ENCODE measurements around the gene DNAJB1.

DNAJB1 gene

DNA sequence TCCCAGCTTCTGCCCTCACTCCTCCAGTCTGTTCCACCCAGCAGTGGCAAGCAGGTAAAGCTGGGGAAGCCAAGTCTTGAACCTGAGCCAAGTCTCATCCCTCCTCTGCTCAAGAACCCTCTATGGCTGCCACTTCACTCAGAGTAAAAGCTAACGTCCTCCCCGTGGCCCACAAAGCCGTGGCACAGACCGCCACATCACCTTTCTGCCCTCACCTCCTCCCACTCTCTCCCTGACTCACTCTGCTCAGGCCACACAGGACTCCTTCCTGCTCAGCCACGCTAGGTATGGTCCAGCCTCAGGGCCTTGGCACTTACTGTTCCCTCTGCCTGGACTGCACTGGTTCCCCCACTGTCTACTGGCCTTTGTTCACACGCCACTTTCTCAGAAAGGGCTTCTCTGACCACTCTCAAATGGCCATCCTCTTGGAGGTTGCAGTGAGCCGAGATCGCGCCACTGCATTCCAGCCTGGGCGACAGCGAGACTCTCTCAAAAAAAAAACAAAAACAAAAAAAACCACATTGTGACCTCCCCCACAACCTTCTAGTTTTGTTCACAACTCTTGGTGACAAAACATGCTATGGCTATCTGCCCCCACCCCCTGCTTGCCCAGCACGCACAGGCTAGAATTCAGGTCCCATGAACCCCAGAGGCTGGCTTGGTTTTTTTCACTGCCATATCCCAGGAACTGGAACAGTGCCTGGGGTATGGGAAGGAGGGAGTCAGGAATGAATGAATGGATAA is 37.9 kb upstream of the DNAJB1 start:
- Histone ChIP-seq H2BK15ac (ENCODE audit: low read depth, poor library complexity, severe bottlenecking) (no peak overlapping the region), H4K8ac (ENCODE audit: low read length) (peak overlapping the region; percentile 79), H3K9me3 (ENCODE audit: control insufficient read depth, low read length) (no peaks in the 10 kb centered on the region), H3K4me1 (ENCODE audit: control insufficient read depth, insufficient read depth, low read depth, low read length) (peaks cover 59% of the 10 kb centered on the region), H4K91ac (ENCODE audit: low read length) (peak overlapping the region; percentile 5), H3K79me1 (replicated peaks; ENCODE audit: low read length, poor library complexity, severe bottlenecking) (peaks cover 40% of the 10 kb centered on the region), H3K27me3 (ENCODE audit: control insufficient read depth in 1 of 2, insufficient read depth in 1 of 2, low read length in 2 of 2) (no peaks in the 10 kb centered on the region), H3K4me3 (ENCODE audit: insufficient read depth in 1 of 2, low read depth in 1 of 2, low read length in 2 of 2) (peak overlapping the region in 1 of 2 experiments; percentile 59), H2BK5ac (ENCODE audit: low read depth, low read length, poor library complexity, severe bottlenecking) (no peak overlapping the region), H2BK12ac (ENCODE audit: low read length in 2 of 2) (peak overlapping the region in 1 of 2 experiments; percentile 23), H3K18ac (ENCODE audit: low read depth in 1 of 2, low read length in 2 of 2) (peak overlapping the region; percentile 63 to 69), H2AK5ac (ENCODE audit: low read length, severe bottlenecking) (no peak overlapping the region), H3K27ac (ENCODE audit: low read length, poor library complexity, severe bottlenecking) (no peak overlapping the region), H3K4ac (ENCODE audit: low read depth in 1 of 2, low read length in 2 of 2) (no peak overlapping the region), H3K14ac (ENCODE audit: low read length in 2 of 2) (no peak overlapping the region), H3K9ac (ENCODE audit: low read length) (peak overlapping the region; percentile 54), H2AFZ (ENCODE audit: low read depth, low read length) (peak overlapping the region; percentile 62), H3K36me3 (ENCODE audit: control insufficient read depth in 1 of 2, insufficient read depth in 2 of 2, low read depth in 1 of 2, low read length in 2 of 2) (peaks cover 0 to 21% of the 10 kb centered on the region in 2 experiments), H3K23ac (ENCODE audit: low read length in 2 of 2) (no peak overlapping the region), H3K4me2 (ENCODE audit: low read length, poor library complexity, severe bottlenecking) (peak overlapping the region; percentile 53), H2BK120ac (ENCODE audit: low read depth, low read length) (no peak overlapping the region)
- WGBS = 81% methylated on average over 12 of the region's 12 CpGs
- DNase-seq = peak; percentile 52

DNA sequence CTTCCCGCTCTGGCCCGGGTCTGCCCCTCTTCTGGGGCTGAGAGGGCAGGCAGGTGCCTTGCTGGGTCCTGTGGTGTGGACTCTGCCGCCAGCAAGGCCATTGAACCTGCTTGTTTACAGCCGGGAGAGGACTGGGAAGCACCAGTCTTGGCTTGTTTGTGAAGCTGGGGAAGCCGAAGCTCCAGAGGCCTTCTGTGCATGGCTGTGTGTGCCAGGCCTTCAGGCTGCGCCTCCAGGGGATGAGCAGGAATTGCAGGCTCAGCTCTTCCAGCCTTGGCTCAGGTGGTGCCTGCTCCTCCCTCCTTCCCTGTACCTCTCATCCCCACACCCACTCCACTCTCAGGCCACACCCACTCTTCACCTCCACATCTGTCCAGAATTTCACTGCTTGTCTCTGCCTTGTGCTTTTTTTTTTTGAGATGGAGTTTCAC is 36.2 kb upstream of the DNAJB1 start:
- Histone ChIP-seq H3K4me1 (ENCODE audit: control insufficient read depth, insufficient read depth, low read depth, low read length) (peaks cover 53% of the 10 kb centered on the region), H3K27ac (ENCODE audit: low read length, poor library complexity, severe bottlenecking) (no peak overlapping the region), H2AFZ (ENCODE audit: low read depth, low read length) (no peak overlapping the region), H2BK12ac (ENCODE audit: low read length in 2 of 2) (peak overlapping the region in 1 of 2 experiments; percentile 47), H3K9ac (ENCODE audit: low read length) (no peak overlapping the region), H3K9me3 (ENCODE audit: control insufficient read depth, low read length) (no peaks in the 10 kb centered on the region), H3K36me3 (ENCODE audit: control insufficient read depth in 1 of 2, insufficient read depth in 2 of 2, low read depth in 1 of 2, low read length in 2 of 2) (peaks cover 6 to 24% of the 10 kb centered on the region in 2 experiments), H3K4me2 (ENCODE audit: low read length, poor library complexity, severe bottlenecking) (no peak overlapping the region), H2BK120ac (ENCODE audit: low read depth, low read length) (no peak overlapping the region), H3K4me3 (ENCODE audit: insufficient read depth in 1 of 2, low read depth in 1 of 2, low read length in 2 of 2) (no peak overlapping the region), H4K91ac (ENCODE audit: low read length) (peak overlapping the region; percentile 2), H3K14ac (ENCODE audit: low read length in 2 of 2) (no peak overlapping the region), H2BK15ac (ENCODE audit: low read depth, poor library complexity, severe bottlenecking) (peak overlapping the region; percentile 37), H2AK5ac (ENCODE audit: low read length, severe bottlenecking) (peak overlapping the region; percentile 32), H3K18ac (ENCODE audit: low read depth in 1 of 2, low read length in 2 of 2) (no peak overlapping the region), H3K27me3 (ENCODE audit: control insufficient read depth in 1 of 2, insufficient read depth in 1 of 2, low read length in 2 of 2) (no peaks in the 10 kb centered on the region), H3K79me1 (replicated peaks; ENCODE audit: low read length, poor library complexity, severe bottlenecking) (peaks cover 31% of the 10 kb centered on the region), H4K8ac (ENCODE audit: low read length) (no peak overlapping the region), H3K4ac (ENCODE audit: low read depth in 1 of 2, low read length in 2 of 2) (no peak overlapping the region), H2BK5ac (ENCODE audit: low read depth, low read length, poor library complexity, severe bottlenecking) (no peak overlapping the region), H3K23ac (ENCODE audit: low read length in 2 of 2) (no peak overlapping the region)
- 75% methylated on average over 6 of the region's 6 CpGs for WGBS
- no peak for DNase-seq

DNA sequence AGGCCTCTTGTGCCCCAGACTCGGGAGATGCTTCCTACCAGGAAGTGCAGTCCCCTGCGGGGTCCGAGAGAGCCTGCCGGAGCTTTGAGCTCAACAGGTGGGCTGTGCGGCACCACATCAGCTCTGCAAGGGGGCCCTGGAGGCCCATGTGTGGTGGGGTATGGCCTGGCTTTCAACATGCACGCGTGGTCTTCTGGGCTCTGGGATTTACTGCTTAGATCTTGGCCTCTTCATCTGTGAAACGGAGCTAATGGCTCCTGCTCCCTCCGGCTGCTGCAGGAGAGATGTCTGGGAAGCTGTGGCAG is 35.7 kb upstream of the DNAJB1 start:
- Histone ChIP-seq H3K4me3 (ENCODE audit: insufficient read depth in 1 of 2, low read depth in 1 of 2, low read length in 2 of 2) (no peak overlapping the region), H2BK15ac (ENCODE audit: low read depth, poor library complexity, severe bottlenecking) (no peak overlapping the region), H3K4me2 (ENCODE audit: low read length, poor library complexity, severe bottlenecking) (no peak overlapping the region), H4K8ac (ENCODE audit: low read length) (no peak overlapping the region), H2BK5ac (ENCODE audit: low read depth, low read length, poor library complexity, severe bottlenecking) (no peak overlapping the region), H3K23ac (ENCODE audit: low read length in 2 of 2) (no peak overlapping the region), H3K14ac (ENCODE audit: low read length in 2 of 2) (no peak overlapping the region), H3K9ac (ENCODE audit: low read length) (no peak overlapping the region), H3K4me1 (ENCODE audit: control insufficient read depth, insufficient read depth, low read depth, low read length) (peaks cover 52% of the 10 kb centered on the region), H3K27ac (ENCODE audit: low read length, poor library complexity, severe bottlenecking) (no peak overlapping the region), H3K9me3 (ENCODE audit: control insufficient read depth, low read length) (no peaks in the 10 kb centered on the region), H3K27me3 (ENCODE audit: control insufficient read depth in 1 of 2, insufficient read depth in 1 of 2, low read length in 2 of 2) (no peaks in the 10 kb centered on the region), H3K18ac (ENCODE audit: low read depth in 1 of 2, low read length in 2 of 2) (no peak overlapping the region), H2AFZ (ENCODE audit: low read depth, low read length) (no peak overlapping the region), H2BK120ac (ENCODE audit: low read depth, low read length) (no peak overlapping the region), H2BK12ac (ENCODE audit: low read length in 2 of 2) (no peak overlapping the region), H3K36me3 (ENCODE audit: control insufficient read depth in 1 of 2, insufficient read depth in 2 of 2, low read depth in 1 of 2, low read length in 2 of 2) (peaks cover 6 to 24% of the 10 kb centered on the region in 2 experiments), H3K4ac (ENCODE audit: low read depth in 1 of 2, low read length in 2 of 2) (no peak overlapping the region), H2AK5ac (ENCODE audit: low read length, severe bottlenecking) (peak overlapping the region; percentile 51), H4K91ac (ENCODE audit: low read length) (no peak overlapping the region), H3K79me1 (replicated peaks; ENCODE audit: low read length, poor library complexity, severe bottlenecking) (peaks cover 33% of the 10 kb centered on the region)
- 79% methylated on average over 9 of the region's 9 CpGs for WGBS
- DNase-seq = no peak

DNA sequence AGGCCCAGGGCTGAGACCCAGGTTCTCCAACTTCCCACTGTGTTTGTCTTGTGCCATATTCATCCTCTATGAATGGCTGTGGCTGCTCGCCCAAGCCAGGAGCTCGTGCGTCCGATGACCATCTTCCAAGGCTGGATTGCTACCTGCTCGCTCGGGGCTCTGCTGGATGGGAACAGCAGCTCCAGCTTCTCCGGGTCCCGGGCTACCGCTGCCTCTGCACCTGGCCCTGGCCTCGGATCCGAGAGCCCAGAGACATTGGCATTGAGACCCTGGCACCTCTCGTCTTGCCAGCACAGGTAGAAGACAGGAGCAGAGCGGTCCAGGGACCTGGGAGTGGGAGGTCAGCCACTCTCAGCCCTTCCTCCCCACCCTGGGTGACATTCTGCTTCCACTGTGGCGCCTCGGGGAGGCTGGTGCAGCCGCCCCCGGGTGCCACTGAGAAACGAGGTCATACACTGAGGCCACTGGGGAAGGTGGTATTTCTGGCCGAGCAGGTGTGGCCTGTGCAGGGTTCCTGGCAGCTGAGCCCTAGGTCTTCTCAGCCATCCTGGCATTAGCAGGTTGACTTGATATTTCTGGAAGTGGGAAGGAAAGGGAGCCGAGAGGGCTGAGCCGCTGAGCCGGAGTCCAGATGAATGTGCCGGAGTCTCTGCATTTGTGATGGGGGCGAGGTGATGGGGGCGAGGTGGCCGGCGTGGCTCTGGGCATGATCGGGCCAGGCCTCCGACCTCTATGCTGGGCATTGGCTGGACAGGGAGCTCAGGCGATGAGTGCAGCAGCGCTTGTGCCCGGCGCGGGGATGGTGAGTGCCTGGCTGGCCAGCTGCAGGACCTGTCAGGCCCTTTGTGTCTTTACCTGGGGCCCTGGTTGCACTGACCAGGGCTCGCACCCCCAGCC is 35.1 kb upstream of the DNAJB1 start:
- Histone ChIP-seq H3K4me1 (ENCODE audit: control insufficient read depth, insufficient read depth, low read depth, low read length) (peaks cover 46% of the 10 kb centered on the region), H3K4me3 (ENCODE audit: insufficient read depth in 1 of 2, low read depth in 1 of 2, low read length in 2 of 2) (no peak overlapping the region), H2BK15ac (ENCODE audit: low read depth, poor library complexity, severe bottlenecking) (peak overlapping the region; percentile 33), H3K9me3 (ENCODE audit: control insufficient read depth, low read length) (no peaks in the 10 kb centered on the region), H2BK5ac (ENCODE audit: low read depth, low read length, poor library complexity, severe bottlenecking) (no peak overlapping the region), H3K23ac (ENCODE audit: low read length in 2 of 2) (no peak overlapping the region), H3K9ac (ENCODE audit: low read length) (no peak overlapping the region), H2AK5ac (ENCODE audit: low read length, severe bottlenecking) (peak overlapping the region; percentile 51), H2BK120ac (ENCODE audit: low read depth, low read length) (no peak overlapping the region), H3K4ac (ENCODE audit: low read depth in 1 of 2, low read length in 2 of 2) (no peak overlapping the region), H3K4me2 (ENCODE audit: low read length, poor library complexity, severe bottlenecking) (no peak overlapping the region), H3K18ac (ENCODE audit: low read depth in 1 of 2, low read length in 2 of 2) (peak overlapping the region in 1 of 2 experiments; percentile 25), H2AFZ (ENCODE audit: low read depth, low read length) (no peak overlapping the region), H2BK12ac (ENCODE audit: low read length in 2 of 2) (peak overlapping the region; percentile 18 to 72), H4K8ac (ENCODE audit: low read length) (no peak overlapping the region), H3K36me3 (ENCODE audit: control insufficient read depth in 1 of 2, insufficient read depth in 2 of 2, low read depth in 1 of 2, low read length in 2 of 2) (peaks cover 6 to 27% of the 10 kb centered on the region in 2 experiments), H3K79me1 (replicated peaks; ENCODE audit: low read length, poor library complexity, severe bottlenecking) (peaks cover 37% of the 10 kb centered on the region), H3K14ac (ENCODE audit: low read length in 2 of 2) (no peak overlapping the region), H3K27ac (ENCODE audit: low read length, poor library complexity, severe bottlenecking) (no peak overlapping the region), H4K91ac (ENCODE audit: low read length) (no peak overlapping the region), H3K27me3 (ENCODE audit: control insufficient read depth in 1 of 2, insufficient read depth in 1 of 2, low read length in 2 of 2) (no peaks in the 10 kb centered on the region)
- WGBS = 97% methylated on average over 35 of the region's 35 CpGs
- no peak for DNase-seq
